ENCODE results near the gene C11orf68.

DNA sequence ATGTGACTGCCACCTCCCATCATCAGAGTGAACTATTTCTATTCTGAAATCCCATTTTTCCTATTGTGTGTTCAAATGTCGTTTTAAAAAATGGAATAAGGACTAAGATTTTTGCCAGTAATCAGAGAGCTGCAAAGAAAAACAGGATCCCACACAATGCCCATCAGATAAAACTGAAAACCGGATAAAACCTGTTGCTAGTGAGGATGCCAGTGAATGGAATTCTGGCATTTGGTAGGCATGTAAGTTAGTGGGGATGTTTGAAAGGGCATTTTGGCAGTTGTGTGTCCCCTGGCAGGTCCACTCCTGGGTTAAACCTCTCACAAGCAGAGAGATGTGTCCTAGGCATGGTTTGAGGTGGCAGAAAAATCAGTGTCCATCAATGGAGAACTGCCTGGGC lies 6.5 kb upstream of the C11orf68 start:
- TF ChIP-seq OSR2 (tag by site-specific recombination; IDR thresholded peaks at IDR 0.05) = no peak
- TF ChIP-seq ZNF558 (tag by site-specific recombination; IDR thresholded peaks at IDR 0.05) = no peak
- TF ChIP-seq ZNF211 (tag by site-specific recombination; IDR thresholded peaks at IDR 0.05; ENCODE audit: low read depth) = no peak

Measured in HEK293 (cell line).